NCI-H69 (cell line): Measurements from ENCODE around the gene TMEM30A.

Experiments
- DNase-seq: peaks from one replicate; lab custom pipeline; 2025; lab: John Stamatoyannopoulos, UW

Gene TMEM30A

DNA sequence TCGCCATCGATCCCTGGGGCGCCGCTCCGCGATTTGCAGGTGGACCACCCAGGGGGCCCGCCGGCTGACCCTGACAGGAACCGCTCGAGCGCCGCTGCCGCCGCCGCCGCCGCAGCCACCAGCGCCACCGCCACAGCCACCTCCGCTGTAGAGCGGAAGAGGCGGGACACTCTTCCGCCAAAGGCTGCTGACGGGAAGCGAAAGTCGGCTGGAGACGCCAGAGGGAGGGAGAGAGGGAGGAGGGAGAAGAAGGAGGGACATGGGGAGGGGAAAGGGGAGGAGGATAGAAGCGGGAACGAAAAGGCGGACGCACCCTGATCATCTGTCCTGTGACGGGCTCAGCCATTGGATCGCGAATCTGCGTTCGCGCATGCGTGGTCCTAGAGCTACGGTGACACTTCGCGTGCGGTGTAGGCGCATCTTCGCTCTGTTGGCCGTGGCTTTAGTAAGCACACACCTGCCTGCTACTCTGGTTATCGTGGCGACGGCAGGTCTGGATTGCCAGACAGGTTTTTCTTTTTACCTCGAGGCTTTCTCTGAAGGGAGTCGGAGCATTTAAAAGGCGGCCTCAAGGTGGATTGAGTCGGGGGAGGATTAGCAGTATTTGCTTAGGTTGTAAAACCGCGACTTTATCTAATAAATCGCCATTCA is at the start of gene TMEM30A:
TSS of gene TMEM30A (minus strand) at position 161 of the 651 bp plus-strand sequence. CDS start at position 7, 154 bp downstream.
- peak; percentile 99 for DNase-seq

DNA sequence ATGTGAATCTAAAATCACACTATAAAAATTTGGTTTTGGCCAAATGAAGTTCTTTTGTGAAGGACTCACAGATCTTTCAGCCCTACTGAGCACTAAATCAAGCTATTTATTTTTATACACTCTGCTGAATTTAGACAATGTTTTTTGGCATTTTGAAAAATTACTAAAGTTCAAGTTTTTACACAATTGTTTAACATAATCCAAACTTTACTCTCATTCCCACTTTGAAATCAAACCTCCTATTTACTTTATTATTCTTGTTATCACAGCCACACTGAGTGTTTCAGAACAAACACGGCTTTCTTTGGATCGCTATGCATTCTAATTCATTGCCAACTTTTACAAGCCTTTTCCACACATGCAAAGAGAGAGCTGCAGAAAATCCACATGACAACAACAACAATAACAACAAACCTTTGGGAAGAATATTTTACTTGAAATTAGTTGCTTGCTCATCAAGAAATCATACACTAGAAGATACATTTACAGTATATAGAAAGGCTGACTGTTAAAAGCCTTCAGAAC is 49.1 kb upstream of the TMEM30A start:
- DNase-seq, result no peak

DNA sequence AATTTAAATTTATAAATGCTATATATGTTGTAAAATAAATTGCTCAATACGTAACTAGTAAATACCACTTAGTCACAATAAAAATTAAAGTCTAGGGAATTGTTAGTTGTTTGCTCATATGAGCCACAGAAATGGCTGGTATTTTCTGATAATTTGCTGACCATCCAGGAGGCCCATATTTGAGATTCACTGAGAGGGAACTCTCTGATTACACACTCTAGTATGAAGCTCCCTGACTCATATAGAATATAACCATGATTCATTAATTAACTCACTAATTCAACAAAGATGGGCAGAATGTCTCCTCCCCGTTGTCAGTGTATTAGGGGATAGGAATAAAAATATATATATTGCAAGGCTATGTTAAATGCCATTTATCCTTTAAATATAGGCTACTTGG is 46.6 kb upstream of the TMEM30A start:
- no peak for DNase-seq

DNA sequence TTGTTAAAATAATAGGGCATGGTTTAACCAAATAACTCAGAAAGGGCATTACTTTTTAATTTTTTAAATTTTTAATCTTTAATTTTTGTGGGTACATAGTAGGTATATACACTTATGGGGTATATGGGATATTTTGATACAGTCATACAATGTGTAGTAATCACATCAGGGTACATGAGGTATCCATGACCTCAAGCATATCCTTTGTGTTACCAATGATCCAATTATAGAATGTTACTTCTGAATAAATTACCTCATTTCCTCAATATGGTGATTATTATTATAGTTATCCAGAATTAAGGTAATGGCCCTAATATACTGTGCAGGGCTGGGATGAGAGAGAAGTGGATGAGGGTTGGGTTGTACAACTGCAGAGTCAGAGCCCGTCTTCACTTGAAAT is 45.1 kb upstream of the TMEM30A start:
- DNase-seq, result no peak

GRCh38 chr6:75327807-75328206 is 43.2 kb upstream of the TMEM30A start:
- DNase-seq, result no peak

DNA sequence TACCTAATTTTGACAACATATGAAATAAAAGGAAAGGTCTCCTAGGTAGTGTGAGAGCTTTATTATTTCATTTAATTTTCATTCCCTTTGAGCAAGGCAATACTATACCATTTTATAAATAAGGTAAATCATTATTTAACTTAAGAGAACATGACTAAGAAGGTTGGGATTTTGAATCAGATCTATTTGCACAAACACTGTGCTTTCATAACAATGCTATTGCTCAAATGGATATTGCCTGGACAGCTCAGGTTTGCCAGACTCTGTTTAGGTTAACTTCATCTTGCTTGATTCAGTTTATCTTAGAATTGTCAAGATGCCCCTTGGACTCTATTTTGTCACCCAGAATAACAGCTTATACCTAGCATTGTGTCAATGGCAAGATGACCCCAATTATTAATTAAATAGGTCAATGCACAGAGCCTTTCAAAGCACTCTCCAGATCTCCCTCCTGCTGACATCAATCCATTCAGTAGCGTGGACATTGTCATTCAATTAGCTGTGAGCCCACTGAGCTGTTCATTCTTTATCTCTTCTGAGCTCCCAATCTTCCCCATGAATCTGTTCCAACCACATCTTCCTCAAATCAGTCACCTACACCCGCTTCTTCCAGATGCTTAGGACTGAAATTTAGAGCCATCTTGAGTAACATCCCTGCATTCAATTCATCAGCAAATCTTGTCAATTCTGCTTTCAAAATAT is 42.1 kb upstream of the TMEM30A start:
- peak; percentile 20 for DNase-seq

GRCh38 chr6:75318900-75319299 is 34.3 kb upstream of the TMEM30A start:
- no peak for DNase-seq

- DNase-seq, result no peak
Measured at GRCh38 chr6:75317503-75318206, 33.1 kb upstream of the TMEM30A start.

GRCh38 chr6:75315978-75316377 is 31.4 kb upstream of the TMEM30A start:
- DNase-seq, result no peak

- no peak for DNase-seq
Measured at GRCh38 chr6:75308250-75308988, 23.8 kb upstream of the TMEM30A start.

DNA sequence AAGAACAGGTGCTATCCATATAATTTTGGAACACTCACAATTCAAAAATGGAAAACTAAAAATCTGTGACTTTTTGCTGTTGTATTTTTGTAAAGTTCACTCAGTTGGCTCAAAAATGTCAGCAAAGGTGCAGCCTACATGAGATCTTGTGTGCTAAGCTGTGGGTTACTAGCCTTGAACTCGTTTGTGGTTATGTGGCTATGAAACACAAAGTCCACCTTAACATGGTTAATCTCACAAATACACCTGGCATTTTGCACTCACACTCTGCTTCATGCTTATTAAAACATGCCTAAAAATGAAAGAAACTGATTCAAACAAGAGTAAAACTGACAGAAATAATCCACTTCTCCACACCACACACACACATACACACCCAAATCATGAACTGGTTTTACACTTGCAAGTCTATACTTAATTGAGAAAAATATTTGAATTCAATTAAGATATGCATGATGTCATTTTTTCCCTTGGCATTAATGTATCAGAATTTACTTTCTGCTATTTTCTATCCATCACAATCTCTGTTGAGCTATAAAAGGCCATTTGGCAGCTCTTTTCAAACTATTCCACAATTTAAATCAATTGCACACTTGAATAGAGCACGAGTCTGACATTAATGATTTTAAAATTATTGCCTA is 22.9 kb upstream of the TMEM30A start:
- DNase-seq, result no peak

DNA sequence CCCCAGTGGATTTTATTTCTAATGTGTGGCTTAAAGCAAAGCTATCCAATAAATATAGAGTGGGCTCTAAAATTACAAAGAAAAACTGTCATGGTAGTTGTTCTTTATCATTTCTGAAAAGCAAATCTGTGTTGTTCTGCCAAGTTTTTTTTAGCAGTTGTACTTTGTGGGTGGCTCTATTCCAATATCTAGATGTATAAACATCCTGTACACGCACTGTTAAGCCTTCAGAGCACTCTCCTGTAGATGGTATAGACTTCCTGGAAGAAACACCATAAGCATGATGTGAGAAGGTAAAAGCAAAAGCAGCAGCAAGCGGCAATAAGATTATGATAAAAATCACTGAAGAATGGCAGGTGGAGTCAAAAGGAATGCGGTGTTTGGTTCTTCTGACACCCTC is 21.5 kb upstream of the TMEM30A start:
- no peak for DNase-seq

DNA sequence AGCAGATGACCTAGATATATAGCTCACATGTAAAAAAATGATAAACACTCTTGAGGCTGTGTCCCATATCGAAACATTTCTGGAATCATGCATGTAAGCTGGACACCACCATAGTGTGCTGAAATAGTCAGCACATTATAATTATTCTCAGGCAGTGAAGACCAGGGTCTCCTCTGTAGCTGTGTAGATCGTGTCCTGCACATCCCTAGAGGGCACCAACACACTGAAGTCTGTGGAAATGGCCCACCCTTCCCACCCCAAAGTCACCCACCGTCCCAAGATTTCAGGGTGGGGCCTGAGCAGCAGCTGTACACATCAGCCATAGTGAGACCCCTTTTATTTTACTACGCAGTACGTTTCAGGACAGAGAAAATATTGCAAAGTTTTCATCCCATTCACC is 21.0 kb upstream of the TMEM30A start:
- no peak for DNase-seq

DNA sequence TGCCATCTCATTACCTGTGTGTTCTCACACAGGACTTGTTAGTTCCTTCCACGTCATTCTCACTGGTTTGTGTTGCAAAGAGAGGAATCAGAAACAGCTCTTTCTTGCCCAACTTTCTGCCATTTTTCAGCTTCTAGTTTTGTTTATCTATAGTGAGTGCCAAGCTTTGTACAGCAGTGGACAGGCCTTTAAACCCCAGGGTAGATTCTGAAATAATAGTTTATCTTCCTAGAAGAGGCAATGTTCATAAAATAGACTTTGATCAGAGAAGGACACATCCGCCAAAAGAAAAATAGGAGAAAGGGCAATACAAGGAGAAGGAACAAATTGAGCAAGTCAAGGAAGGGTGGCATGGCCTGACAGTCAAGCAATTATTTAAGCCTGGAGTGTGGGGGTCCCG is 17.7 kb upstream of the TMEM30A start:
- no peak for DNase-seq

DNA sequence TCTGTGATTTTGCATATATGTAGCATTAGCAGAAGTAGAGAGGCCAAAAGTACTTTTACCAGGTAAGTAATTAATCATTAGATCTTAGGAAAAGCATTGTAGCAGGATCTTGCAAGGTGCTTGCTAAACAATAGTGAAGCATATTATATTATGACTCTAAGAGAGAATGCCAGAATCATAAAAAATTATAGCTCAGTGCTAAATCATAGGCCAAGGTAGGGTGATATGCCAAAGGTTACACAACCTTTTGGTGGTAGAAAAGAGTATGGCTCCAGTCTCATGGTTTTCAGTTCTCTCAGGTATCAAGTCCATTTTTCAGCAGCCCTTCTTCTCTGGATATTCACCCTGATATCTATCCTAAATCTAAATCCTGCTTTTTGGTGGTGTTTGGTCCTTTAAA is 16.9 kb upstream of the TMEM30A start:
- DNase-seq, result no peak

DNA sequence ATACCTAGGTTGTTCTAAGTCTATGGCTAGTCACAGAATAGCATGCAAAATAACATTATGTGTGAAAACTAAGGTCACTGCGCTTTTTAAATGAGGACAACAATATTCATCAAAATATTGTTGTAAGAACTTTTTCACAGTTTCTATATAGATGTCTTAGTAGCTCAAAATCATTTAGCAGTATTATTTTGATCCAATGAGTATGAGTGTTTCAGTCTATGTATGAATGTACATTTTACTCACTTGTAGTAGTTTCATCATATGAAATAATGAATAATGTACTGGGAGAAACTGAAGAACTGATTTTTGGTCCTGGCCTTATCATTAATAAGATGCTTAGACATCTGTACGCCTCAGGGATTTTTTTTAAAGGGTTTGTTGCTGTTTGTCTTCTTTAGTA is 16.5 kb upstream of the TMEM30A start:
- no peak for DNase-seq

- DNase-seq, result no peak
Measured at GRCh38 chr6:75300531-75300855, 15.9 kb upstream of the TMEM30A start.

GRCh38 chr6:75299801-75300530 is 15.4 kb upstream of the TMEM30A start:
- DNase-seq, result no peak

DNA sequence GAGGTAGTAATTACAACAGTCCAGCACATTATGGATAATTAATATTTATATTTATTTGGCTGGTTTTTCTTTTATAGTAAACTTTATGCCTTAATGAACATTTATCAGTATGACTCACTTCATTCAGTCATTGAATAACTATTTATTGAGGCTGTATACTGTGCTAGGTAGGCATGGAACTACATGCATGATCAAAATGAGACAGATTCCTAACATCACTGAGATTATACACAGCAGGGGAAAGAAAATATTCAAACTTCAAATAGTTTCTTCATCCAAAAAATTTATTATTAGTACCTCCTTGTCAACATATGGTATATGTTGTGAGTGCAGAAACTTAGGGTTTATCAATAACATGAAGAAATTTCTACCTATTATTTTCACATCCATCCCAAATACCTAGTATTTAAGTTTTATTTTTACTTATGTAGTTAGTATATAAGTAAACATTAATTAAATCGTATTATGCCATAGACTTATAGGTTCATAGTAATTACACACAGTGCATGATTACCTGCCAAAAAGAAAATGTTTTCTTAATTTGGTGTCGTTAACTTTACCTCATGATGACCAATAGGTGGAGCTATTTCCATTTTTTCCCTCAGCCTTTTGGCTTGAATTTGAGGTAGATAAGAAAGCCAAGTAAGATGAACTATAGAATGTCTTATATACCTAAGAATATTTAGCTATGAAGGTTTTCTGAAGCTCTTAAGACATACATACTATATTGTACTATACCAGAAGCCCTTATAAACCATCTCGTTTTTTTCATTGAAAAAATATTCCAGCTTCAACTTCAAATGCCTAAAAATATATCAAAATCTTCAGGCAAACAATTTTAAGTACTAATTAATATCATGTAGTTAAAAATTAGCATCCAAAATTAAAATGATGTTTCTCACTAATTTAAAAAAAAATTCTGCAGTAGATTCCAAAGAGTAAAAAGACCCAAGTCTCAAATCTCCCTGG is 12.5 kb upstream of the TMEM30A start:
- peak; percentile 78 for DNase-seq

- no peak for DNase-seq
Measured at GRCh38 chr6:75292555-75292954, 8.0 kb upstream of the TMEM30A start.
